PC-3 (cell line): ENCODE data around the gene NT5C1B. TPM values are rescaled to one million over a fixed set of nuclear protein-coding genes. Genes with fewer than 3 reads are reported as not detected.

ENCODE experiments used
- ATAC-seq: fragments of 200-7000 bp; cut with Tn5 transposase; 2 replicates; pipeline ENCODE4 v1.9.1; 2020; ENCODE audit warnings: mild to moderate bottlenecking, moderate library complexity
- BruUV-seq: library from RNA; stranded (reverse); fragments of 400-500 nt; replicated peaks from 2 replicates; lab custom pipeline; 2021; lab: Mats Ljungman, UMichigan
- CTCF ChIA-PET: fragments of 300-600 bp; sonication (Branson Sonifier 250); formaldehyde crosslinking; loops from one replicate; lab custom pipeline; 2022; ENCODE audit warnings: antibody characterized with exemption; lab: Charles Lee
- POLR2A ChIA-PET: fragments of 300-600 bp; sonication (Branson Sonifier 250); formaldehyde crosslinking; loops from one replicate; lab custom pipeline; 2022; ENCODE audit warnings: antibody characterized with exemption; ENCODE audit not compliant: unreplicated experiment; lab: Charles Lee
- DNase-seq: peaks from one replicate; pipeline ENCODE4 v3.0.0-alpha.2; 2015
- H2AFZ ChIP-seq: fragments of 300-600 bp; sonication (generic); 2 replicates; pipeline ENCODE4 v1.6.0; 2016; ENCODE audit warnings: antibody characterized with exemption, low read length
- H3F3A ChIP-seq: fragments of 300-600 bp; sonication (generic); one replicate; pipeline ENCODE4 v1.6.0; 2017; ENCODE audit warnings: antibody characterized with exemption, low read length, control low read depth, mild to moderate bottlenecking; ENCODE audit not compliant: unreplicated experiment
- H3K27ac ChIP-seq: fragments of 300-600 bp; sonication (generic); 2 replicates; pipeline ENCODE4 v1.5.1; 2016; ENCODE audit warnings: mild to moderate bottlenecking, low read length
- H3K27me3 ChIP-seq: fragments of 300-600 bp; sonication (generic); 2 replicates; pipeline ENCODE4 v1.6.1; 2016; ENCODE audit warnings: low read length, mixed read lengths
- H3K36me3 ChIP-seq: fragments of 300-600 bp; sonication (generic); 2 replicates; pipeline ENCODE4 v1.6.1; 2016; ENCODE audit warnings: low read depth, mixed run types, low read length, mixed read lengths
- H3K4me1 ChIP-seq: fragments of 300-600 bp; sonication (generic); 2 replicates; pipeline ENCODE4 v1.5.1; 2016; ENCODE audit warnings: low read length; ENCODE audit not compliant: insufficient read depth
- H3K4me2 ChIP-seq: fragments of 300-600 bp; sonication (generic); 2 replicates; pipeline ENCODE4 v1.6.0; 2016; ENCODE audit warnings: low read length
- H3K4me3 ChIP-seq: fragments of 300-600 bp; sonication (generic); 2 replicates; pipeline ENCODE4 v1.5.1; 2016; ENCODE audit warnings: mild to moderate bottlenecking, low read length, mixed read lengths
- H3K79me2 ChIP-seq: fragments of 300-600 bp; sonication (generic); 2 replicates; pipeline ENCODE4 v1.6.1; 2017; ENCODE audit warnings: low read length, mixed read lengths
- H3K9ac ChIP-seq: fragments of 300-600 bp; sonication (generic); 2 replicates; pipeline ENCODE4 v1.6.0; 2016; ENCODE audit warnings: mild to moderate bottlenecking, low read length
- H3K9me2 ChIP-seq: fragments of 300-600 bp; sonication (generic); replicated peaks from 2 replicates; pipeline ENCODE4 v1.6.1; 2016; ENCODE audit warnings: mixed run types, low read length, mixed read lengths
- H3K9me3 ChIP-seq: fragments of 300-600 bp; sonication (generic); 2 replicates; pipeline ENCODE4 v1.6.1; 2016; ENCODE audit warnings: low read length, mixed read lengths
- H4K20me1 ChIP-seq: fragments of 300-600 bp; sonication (generic); 2 replicates; pipeline ENCODE4 v1.6.1; 2016; ENCODE audit warnings: low read length, mixed read lengths
- CTCF ChIP-seq: fragments of 300-600 bp; sonication (generic); conservative IDR thresholded peaks from 2 replicates; pipeline ENCODE4 v1.5.1; 2017; ENCODE audit warnings: antibody characterized with exemption, low read depth, mild to moderate bottlenecking, low read length
- EZH2 ChIP-seq: fragments of 300-600 bp; sonication (generic); IDR thresholded peaks from one replicate; pipeline ENCODE4 v1.6.1; 2017; ENCODE audit warnings: antibody characterized with exemption, mild to moderate bottlenecking, low read length; ENCODE audit not compliant: unreplicated experiment
- EZH2phosphoT487 ChIP-seq: fragments of 300-600 bp; sonication (generic); IDR thresholded peaks from 2 replicates; pipeline ENCODE4 v1.6.1; 2018; ENCODE audit warnings: mild to moderate bottlenecking, antibody characterized with exemption, low read length, borderline replicate concordance
- intact Hi-C: fragments of 100-400 bp; cut with micrococcal nuclease; formaldehyde crosslinking; loops from 2 replicates; pipeline ENCODE4 v1.9.0; 2023
- total RNA-seq: library from RNA; depleted of rRNA; stranded (reverse); fragments of >200 nt; gene quantifications from 2 replicates; pipeline ENCODE4 v1.2.3, GENCODE V29; 2014

NT5C1B gene
- total RNA-seq, 1 experiment from 2014 or later: not detected

- TF ChIP-seq CTCF (no peak), EZH2phosphoT487 (no peak), EZH2 (no peak)
- Histone ChIP-seq H3K27ac (no peak overlapping the region), H3K9me2 (no peaks in the 10 kb centered on the region), H4K20me1 (no peaks in the 10 kb centered on the region), H3K9me3 (no peaks in the 10 kb centered on the region), H3K27me3 (no peaks in the 10 kb centered on the region), H3K4me2 (no peak overlapping the region), H3K79me2 (no peaks in the 10 kb centered on the region), H2AFZ (no peak overlapping the region), H3K4me3 (no peak overlapping the region), H3F3A (no peaks in the 10 kb centered on the region), H3K4me1 (peaks cover 6% of the 10 kb centered on the region; the same call in 1 of the 2 replicates), H3K36me3 (no peaks in the 10 kb centered on the region), H3K9ac (no peak overlapping the region)
- ATAC-seq (peak; percentile 83), DNase-seq (no peak)
- no TSS peak for BruUV-seq
- intact Hi-C loops: loop anchor here (5.0 kb wide), 1 partner anchor 92 kb away; no protein-coding TSS in a partner anchor
- POLR2A ChIA-PET: no interaction called here
- CTCF ChIA-PET: no interaction called here
Measured at GRCh38 chr2:18614041-18614440, 24.7 kb upstream of the NT5C1B start.

GRCh38 chr2:18612133-18612532 is 22.8 kb upstream of the NT5C1B start:
- ChIA-PET POLR2A (no interaction called here), CTCF (no interaction called here)
- Histone ChIP-seq H3K9ac (no peak overlapping the region), H3F3A (no peaks in the 10 kb centered on the region), H4K20me1 (no peaks in the 10 kb centered on the region), H3K36me3 (no peaks in the 10 kb centered on the region), H3K4me1 (peaks cover 6% of the 10 kb centered on the region; the same call in 1 of the 2 replicates), H3K9me3 (no peaks in the 10 kb centered on the region), H3K4me3 (no peak overlapping the region), H3K9me2 (no peaks in the 10 kb centered on the region), H3K79me2 (no peaks in the 10 kb centered on the region), H2AFZ (no peak overlapping the region), H3K27me3 (no peaks in the 10 kb centered on the region), H3K4me2 (no peak overlapping the region), H3K27ac (no peak overlapping the region)
- intact Hi-C loops: loop anchor here (5.0 kb wide), 1 partner anchor 90 kb away; no protein-coding TSS in a partner anchor
- ATAC-seq: no peak
- TF ChIP-seq EZH2phosphoT487: no peak
- no TSS peak for BruUV-seq
- no peak for DNase-seq

GRCh38 chr2:18611604-18612003 is 22.2 kb upstream of the NT5C1B start:
- H3K4me3 ChIP-seq: no peak overlapping the region
- TF ChIP-seq CTCF (no peak), EZH2 (no peak), EZH2phosphoT487 (no peak)
- no peak overlapping the region for H3K4me2 ChIP-seq
- H3F3A ChIP-seq: no peaks in the 10 kb centered on the region
- no peaks in the 10 kb centered on the region for H3K27me3 ChIP-seq
- H4K20me1 ChIP-seq: no peaks in the 10 kb centered on the region
- no peak overlapping the region for H3K27ac ChIP-seq
- ATAC-seq (no peak), DNase-seq (no peak)
- no peaks in the 10 kb centered on the region for H3K9me2 ChIP-seq
- BruUV-seq: no TSS peak
- no peaks in the 10 kb centered on the region for H3K36me3 ChIP-seq
- ChIA-PET CTCF (no interaction called here), POLR2A (no interaction called here)
- H3K9me3 ChIP-seq: no peaks in the 10 kb centered on the region
- intact Hi-C loops: loop anchor here (5.0 kb wide), 1 partner anchor 89 kb away; no protein-coding TSS in a partner anchor
- H2AFZ ChIP-seq: no peak overlapping the region
- peaks cover 6% of the 10 kb centered on the region; the same call in 1 of the 2 replicates for H3K4me1 ChIP-seq
- no peaks in the 10 kb centered on the region for H3K79me2 ChIP-seq
- no peak overlapping the region for H3K9ac ChIP-seq
